GM19372 (cell line): ENCODE results near the gene SPOCK1.

Experiments used
- ATAC-seq: cut with Tn5 transposase; IDR thresholded peaks from one replicate; pipeline ENCODE4 v1.9.1; 2021; ENCODE audit warnings: mild to moderate bottlenecking, low read depth, moderate library complexity; ENCODE audit not compliant: unreplicated experiment

SPOCK1 gene

DNA sequence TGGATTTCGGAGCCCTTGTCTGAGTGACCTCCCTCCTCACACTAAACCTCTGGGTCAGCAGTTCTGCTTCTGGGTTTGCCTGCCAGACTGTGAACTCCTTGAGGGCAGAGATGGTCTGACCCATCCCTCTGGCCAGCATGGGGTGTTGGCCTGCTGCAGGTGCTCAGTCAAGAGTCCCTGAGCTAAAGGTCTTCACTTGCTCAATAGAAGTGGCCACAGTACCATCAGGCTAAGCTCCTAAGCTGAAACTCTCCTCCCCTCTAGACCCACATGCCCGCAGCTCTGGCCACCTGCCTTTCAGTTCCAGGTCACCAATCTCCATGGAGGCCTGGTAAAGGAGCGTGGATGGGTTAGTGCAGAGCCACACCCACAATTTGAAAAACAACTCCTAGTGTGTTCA lies 316.6 kb downstream of the SPOCK1 start:
- no peak for ATAC-seq

DNA sequence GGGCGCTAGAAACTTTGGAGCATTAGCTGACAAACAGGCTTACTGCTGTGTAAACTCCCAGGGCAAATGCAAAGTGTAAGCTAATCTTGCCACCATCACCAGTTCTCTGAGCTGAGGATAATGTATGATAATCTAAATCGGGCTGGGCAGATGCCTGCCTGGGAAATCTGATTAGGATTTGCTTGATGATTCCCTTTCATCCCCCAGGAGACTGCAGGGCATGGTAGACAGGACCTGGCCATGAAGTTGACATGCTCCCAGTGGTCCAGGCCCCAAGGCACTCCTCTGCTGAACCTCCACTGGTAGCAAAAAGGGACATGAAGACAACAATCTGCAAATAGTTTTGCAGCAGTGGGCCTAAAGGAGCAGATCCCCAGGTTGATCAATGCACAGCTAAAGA lies 317.5 kb downstream of the SPOCK1 start:
- ATAC-seq = no peak

- ATAC-seq = no peak
Observed at GRCh38 chr5:137179203-137179602, 319.9 kb downstream of the SPOCK1 start.

DNA sequence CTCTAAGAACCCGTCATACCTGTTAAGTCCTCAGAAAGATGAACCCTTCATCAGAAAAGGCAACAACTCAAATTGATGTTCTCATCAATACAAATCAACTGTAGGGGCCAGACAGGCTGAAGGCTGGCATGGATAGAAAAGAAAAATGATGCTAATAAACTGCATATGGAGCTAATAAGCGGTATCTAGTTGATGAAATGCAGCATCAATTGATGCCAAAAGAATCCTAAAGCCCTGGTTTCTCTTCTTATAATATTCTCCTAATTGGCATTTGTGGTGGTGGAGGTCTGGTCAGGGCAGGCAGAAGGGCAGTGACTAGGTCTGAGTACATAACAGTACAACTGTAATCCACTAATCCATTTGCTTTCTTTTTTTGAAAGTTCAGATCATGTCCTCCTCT lies 322.5 kb downstream of the SPOCK1 start:
- ATAC-seq = no peak

- no peak for ATAC-seq
Observed at GRCh38 chr5:137176126-137176525, 323.0 kb downstream of the SPOCK1 start.

- no peak for ATAC-seq
Observed at GRCh38 chr5:137174196-137174595, 324.9 kb downstream of the SPOCK1 start.

DNA sequence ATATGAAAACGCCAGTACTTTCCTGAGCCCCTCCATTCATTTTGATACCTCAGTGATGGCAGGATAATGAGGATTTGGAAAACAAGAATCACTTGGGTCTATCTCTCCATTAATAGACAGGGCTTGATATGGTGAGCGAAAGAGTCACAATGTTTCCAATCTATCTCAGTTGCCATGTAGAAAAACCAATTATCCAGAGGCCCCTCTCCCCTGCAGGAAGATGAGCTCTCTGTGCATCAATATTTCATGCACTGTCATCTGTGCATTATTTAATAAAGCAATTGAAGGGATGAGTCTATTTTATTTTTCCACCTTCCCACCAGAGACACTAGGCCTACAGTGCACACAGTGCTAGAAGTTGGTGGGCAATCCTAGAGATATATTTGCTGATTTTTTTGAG lies 326.9 kb downstream of the SPOCK1 start:
- ATAC-seq = no peak

DNA sequence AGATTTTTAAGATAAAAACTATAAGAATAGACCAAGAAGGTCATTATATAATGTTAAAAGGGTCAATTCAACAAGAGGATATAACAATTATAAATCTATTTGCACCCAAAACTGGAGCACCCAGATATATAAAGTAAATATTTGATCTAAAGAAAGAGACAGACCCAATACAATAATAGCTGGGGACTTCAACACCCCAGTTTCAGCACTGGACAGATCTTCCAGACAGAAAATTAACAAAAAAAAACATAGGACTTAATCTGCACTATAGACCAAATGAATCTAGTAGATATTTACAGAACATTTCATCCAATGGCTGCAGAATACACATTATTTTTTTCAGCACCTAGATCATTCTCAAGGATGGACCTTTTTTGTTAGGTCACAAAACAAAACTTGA lies 331.9 kb downstream of the SPOCK1 start:
- no peak for ATAC-seq

DNA sequence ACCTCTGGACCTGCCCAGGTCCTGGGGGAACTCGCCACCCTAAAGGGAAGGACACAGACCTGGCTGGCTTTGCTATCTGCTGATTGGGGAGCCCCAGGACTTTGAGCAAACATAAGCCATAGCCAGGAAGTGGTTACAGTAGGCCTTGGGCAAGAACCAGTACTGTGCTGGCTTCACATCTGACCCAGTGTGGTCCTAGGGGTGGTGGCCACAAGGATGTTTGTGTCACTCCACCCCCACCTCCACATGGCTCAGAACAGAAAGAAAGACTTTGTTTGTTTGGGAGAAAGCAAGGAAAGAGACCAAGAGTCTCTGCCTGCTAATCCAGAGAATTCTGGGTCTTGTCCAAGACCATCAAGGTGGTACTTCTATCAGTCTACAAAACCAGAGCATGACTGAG lies 334.2 kb downstream of the SPOCK1 start:
- ATAC-seq = no peak

- ATAC-seq = no peak
Observed at GRCh38 chr5:137164536-137164935, 334.6 kb downstream of the SPOCK1 start.

DNA sequence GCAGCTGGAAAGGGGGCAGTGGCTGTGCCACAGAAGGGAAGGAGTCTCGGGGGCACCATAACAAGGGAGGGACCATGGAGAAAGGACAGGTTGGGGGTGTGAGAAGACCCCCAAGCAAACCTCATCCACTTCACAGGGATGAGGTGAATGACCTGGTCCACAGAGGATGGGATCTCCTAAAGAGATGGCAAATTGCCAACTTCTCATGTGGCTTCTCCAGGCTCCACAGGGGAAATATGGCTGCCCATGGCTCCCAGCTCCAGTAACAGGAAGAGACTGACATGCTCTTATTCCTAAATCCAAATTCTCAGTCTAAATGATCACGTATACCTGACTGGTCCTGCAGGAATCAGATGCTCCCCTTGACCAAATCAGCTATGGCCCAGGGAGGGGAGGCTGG lies 340.4 kb downstream of the SPOCK1 start:
- ATAC-seq = no peak

- ATAC-seq = no peak
Observed at GRCh38 chr5:137156180-137156579, 342.9 kb downstream of the SPOCK1 start.

GRCh38 chr5:137155261-137156000 lies 343.7 kb downstream of the SPOCK1 start:
- no peak for ATAC-seq

GRCh38 chr5:137152616-137153015 lies 346.5 kb downstream of the SPOCK1 start:
- ATAC-seq = no peak

GRCh38 chr5:137148655-137149054 lies 350.5 kb downstream of the SPOCK1 start:
- no peak for ATAC-seq

DNA sequence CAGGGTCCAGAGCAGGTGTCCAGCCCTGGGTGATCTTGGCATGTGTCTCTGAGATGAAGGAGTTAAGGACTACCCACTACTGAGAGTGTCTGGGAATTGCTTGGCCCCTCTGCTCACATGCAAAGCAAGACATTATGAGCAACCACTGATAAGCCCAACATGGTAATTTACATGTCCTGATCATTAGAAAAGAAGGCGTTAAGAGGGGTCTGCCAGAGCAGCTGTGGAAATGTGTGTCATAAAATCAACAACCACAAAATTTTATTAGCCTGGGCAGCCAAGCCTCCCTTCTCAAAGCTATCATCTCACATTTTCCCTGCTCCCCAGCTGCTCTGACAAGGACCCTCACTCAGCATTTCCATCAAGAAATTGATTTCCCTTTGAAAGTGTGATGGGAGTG lies 351.0 kb downstream of the SPOCK1 start:
- no peak for ATAC-seq

DNA sequence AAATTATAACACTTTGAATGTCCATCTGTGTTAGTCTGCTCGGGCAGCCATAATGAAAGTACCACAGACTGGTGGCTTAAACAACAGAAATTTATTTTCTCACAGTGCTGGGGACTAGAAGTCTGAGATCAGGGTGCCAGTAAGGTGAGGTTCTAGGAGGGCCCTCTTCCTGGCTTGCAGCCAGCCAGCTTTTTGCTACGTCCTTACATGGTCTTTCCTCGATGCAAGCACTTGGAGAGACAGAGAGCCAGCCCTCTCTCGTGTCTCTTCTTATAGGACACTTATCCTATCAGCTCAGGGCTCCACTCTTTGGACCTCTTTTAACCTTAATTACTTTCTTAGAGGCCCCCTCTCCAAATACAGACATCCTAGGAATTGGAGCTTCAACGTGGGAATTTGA lies 351.8 kb downstream of the SPOCK1 start:
- ATAC-seq = no peak

- ATAC-seq = no peak
Observed at GRCh38 chr5:137146402-137146890, 352.7 kb downstream of the SPOCK1 start.

DNA sequence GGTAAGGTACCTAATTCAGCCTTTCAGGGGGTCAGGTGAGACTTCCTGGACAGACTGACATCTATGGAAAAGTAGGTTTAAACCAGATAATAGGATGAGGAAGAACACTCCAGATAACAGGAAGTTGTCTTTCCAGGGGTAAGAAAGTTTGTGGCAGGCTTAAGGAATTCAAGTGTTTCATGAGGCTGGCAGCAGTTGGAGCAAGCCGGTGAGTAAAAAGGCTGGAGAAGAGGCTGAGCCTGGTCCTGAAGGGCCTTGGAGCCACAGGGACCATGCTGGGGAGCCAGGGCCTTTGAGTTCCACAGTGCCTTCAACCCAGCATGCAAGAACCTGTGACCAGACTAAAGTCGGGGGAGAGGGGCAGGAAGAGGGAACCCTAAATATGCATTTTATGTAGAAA lies 353.4 kb downstream of the SPOCK1 start:
- no peak for ATAC-seq

GRCh38 chr5:137144656-137145055 lies 354.5 kb downstream of the SPOCK1 start:
- no peak for ATAC-seq

- ATAC-seq = peak; percentile 66
Observed at GRCh38 chr5:137142764-137143605, 356.1 kb downstream of the SPOCK1 start.

- ATAC-seq = peak; percentile 22
Observed at GRCh38 chr5:137142346-137142745, 356.8 kb downstream of the SPOCK1 start.
